OCI-LY7 (cell line): Measurements from ENCODE around the gene PSAPL1. TPM values are rescaled to one million over a fixed set of nuclear protein-coding genes. Genes with fewer than 3 reads are reported as not detected.

ENCODE experiments used
- BruUV-seq: library from RNA; stranded (reverse); fragments of 400-500 nt; replicated peaks from 2 replicates; lab custom pipeline; 2021; lab: Mats Ljungman, UMichigan
- CTCF ChIA-PET: fragments of 300-600 bp; sonication (Branson Sonifier 250); formaldehyde crosslinking; loops from one replicate; lab custom pipeline; 2022; ENCODE audit warnings: antibody characterized with exemption; ENCODE audit not compliant: unreplicated experiment; lab: Charles Lee
- POLR2A ChIA-PET: fragments of 300-600 bp; sonication (Branson Sonifier 250); formaldehyde crosslinking; loops from one replicate; lab custom pipeline; 2022; ENCODE audit warnings: antibody characterized with exemption; lab: Charles Lee
- DNase-seq: peaks from one replicate; pipeline ENCODE4 v3.0.0-alpha.2; 2015; ENCODE audit warnings: low spot score
- H2AFZ ChIP-seq: fragments of 200-600 bp; sonication (generic), shearing (Covaris generic); 2 replicates; pipeline ENCODE4 v1.6.1; 2014; ENCODE audit warnings: mild to moderate bottlenecking, antibody characterized with exemption, low read length, moderate library complexity
- H3K27ac ChIP-seq: fragments of 200-600 bp; sonication (generic); 2 replicates; pipeline ENCODE4 v1.5.1; 2014; ENCODE audit warnings: mixed run types, low read depth, mild to moderate bottlenecking, moderate library complexity, low read length, inconsistent platforms; ENCODE audit not compliant: poor library complexity, severe bottlenecking
- H3K36me3 ChIP-seq: fragments of 200-600 bp; sonication (generic); 2 replicates; pipeline ENCODE4 v1.6.1; 2014; ENCODE audit warnings: mild to moderate bottlenecking, antibody characterized with exemption, low read length, moderate library complexity, mixed read lengths; ENCODE audit not compliant: insufficient read depth
- H3K4me1 ChIP-seq: fragments of 200-600 bp; sonication (generic); 2 replicates; pipeline ENCODE4 v1.5.1; 2014; ENCODE audit warnings: mild to moderate bottlenecking, low read length; ENCODE audit not compliant: insufficient read depth, poor library complexity, severe bottlenecking
- H3K4me2 ChIP-seq: fragments of 200-600 bp; sonication (generic); 2 replicates; pipeline ENCODE4 v1.6.1; 2014; ENCODE audit warnings: mild to moderate bottlenecking, low read length
- H3K4me3 ChIP-seq: fragments of 200-600 bp; sonication (generic); 2 replicates; pipeline ENCODE4 v1.5.1; 2014; ENCODE audit warnings: mild to moderate bottlenecking, low read depth, low read length; ENCODE audit not compliant: poor library complexity, severe bottlenecking
- H3K79me2 ChIP-seq: fragments of 200-600 bp; sonication (generic); 2 replicates; pipeline ENCODE4 v1.6.1; 2016; ENCODE audit warnings: low read depth, mild to moderate bottlenecking, low read length, moderate library complexity, mixed read lengths; ENCODE audit not compliant: insufficient read depth
- H3K9me2 ChIP-seq: fragments of 200-600 bp; sonication (generic); 2 replicates; pipeline ENCODE4 v1.6.1; 2016; ENCODE audit warnings: mild to moderate bottlenecking, low read length, mixed read lengths; ENCODE audit not compliant: insufficient read depth
- H3K9me3 ChIP-seq: fragments of 200-600 bp; sonication (generic); 2 replicates; pipeline ENCODE4 v1.6.1; 2014; ENCODE audit warnings: mild to moderate bottlenecking, mixed run types, low read length, mixed read lengths
- H4K20me1 ChIP-seq: fragments of 200-600 bp; sonication (generic); 2 replicates; pipeline ENCODE4 v1.6.1; 2014; ENCODE audit warnings: mild to moderate bottlenecking, antibody characterized with exemption, low read length, moderate library complexity, mixed read lengths; ENCODE audit not compliant: insufficient read depth
- CTCF ChIP-seq: fragments of 200-600 bp; sonication (generic); conservative IDR thresholded peaks from 2 replicates; pipeline ENCODE4 v1.5.1; 2014; ENCODE audit warnings: mild to moderate bottlenecking, antibody characterized with exemption, low read length, moderate library complexity, mixed read lengths
- EZH2phosphoT487 ChIP-seq: fragments of 200-600 bp; sonication (generic); IDR thresholded peaks from 2 replicates; pipeline ENCODE4 v1.6.1; 2018; ENCODE audit warnings: low read depth, borderline replicate concordance, mild to moderate bottlenecking, mixed run types, antibody characterized with exemption, low read length, moderate library complexity, mixed read lengths
- intact Hi-C: fragments of 100-400 bp; cut with micrococcal nuclease; formaldehyde crosslinking; loops from one replicate; pipeline ENCODE4 v1.10.0; 2022; ENCODE audit not compliant: unreplicated experiment
- total RNA-seq, 2 experiments: library from RNA; depleted of rRNA in 1 of 2; stranded (reverse); fragments of >200 nt in 1 of 2; shearing (Covaris generic) in 1 of 2; gene quantifications; 2 replicates each; pipeline ENCODE4 v1.2.3, GENCODE V29; 2014 to 2022

Gene PSAPL1
- total RNA-seq, 2 experiments from 2014 or later: not detected

- no peak overlapping the region for H2AFZ ChIP-seq
- H4K20me1 ChIP-seq: no peaks in the 10 kb centered on the region
- POLR2A ChIA-PET: no interaction called here
- no peak overlapping the region for H3K4me2 ChIP-seq
- no peak overlapping the region for H3K27ac ChIP-seq
- DNase-seq: no peak
- no peaks in the 10 kb centered on the region for H3K9me3 ChIP-seq
- CTCF ChIA-PET: no interaction called here
- H3K9me2 ChIP-seq: no peaks in the 10 kb centered on the region
- H3K79me2 ChIP-seq: no peaks in the 10 kb centered on the region
- H3K4me1 ChIP-seq: no peaks in the 10 kb centered on the region
- no peak for TF ChIP-seq CTCF
- no peak for TF ChIP-seq EZH2phosphoT487
- intact Hi-C loops: no loop called here
- BruUV-seq: no TSS peak
- no peak overlapping the region for H3K4me3 ChIP-seq
- H3K36me3 ChIP-seq: no peaks in the 10 kb centered on the region
Observed at GRCh38 chr4:7451800-7452199, 17.1 kb upstream of the PSAPL1 start.

GRCh38 chr4:7451434-7451789 lies 16.7 kb upstream of the PSAPL1 start:
- H3K9me2 ChIP-seq: no peaks in the 10 kb centered on the region
- H3K4me1 ChIP-seq: no peaks in the 10 kb centered on the region
- no peak overlapping the region for H3K27ac ChIP-seq
- H3K79me2 ChIP-seq: no peaks in the 10 kb centered on the region
- no peaks in the 10 kb centered on the region for H4K20me1 ChIP-seq
- no peak overlapping the region for H3K4me3 ChIP-seq
- H3K4me2 ChIP-seq: no peak overlapping the region
- H2AFZ ChIP-seq: no peak overlapping the region
- BruUV-seq: no TSS peak
- POLR2A ChIA-PET: no interaction called here
- no peaks in the 10 kb centered on the region for H3K9me3 ChIP-seq
- no peak for DNase-seq
- intact Hi-C loops: no loop called here
- no peaks in the 10 kb centered on the region for H3K36me3 ChIP-seq
- CTCF ChIA-PET: no interaction called here
- TF ChIP-seq CTCF: no peak
- no peak for TF ChIP-seq EZH2phosphoT487

- DNase-seq: no peak
- H4K20me1 ChIP-seq: no peaks in the 10 kb centered on the region
- H3K9me2 ChIP-seq: no peaks in the 10 kb centered on the region
- TF ChIP-seq CTCF (no peak), EZH2phosphoT487 (no peak)
- no peaks in the 10 kb centered on the region for H3K9me3 ChIP-seq
- no peak overlapping the region for H3K27ac ChIP-seq
- no peak overlapping the region for H3K4me2 ChIP-seq
- CTCF ChIA-PET: no interaction called here
- no peaks in the 10 kb centered on the region for H3K4me1 ChIP-seq
- intact Hi-C loops: no loop called here
- no TSS peak for BruUV-seq
- no peak overlapping the region for H3K4me3 ChIP-seq
- no peaks in the 10 kb centered on the region for H3K36me3 ChIP-seq
- POLR2A ChIA-PET: no interaction called here
- H3K79me2 ChIP-seq: no peaks in the 10 kb centered on the region
- H2AFZ ChIP-seq: no peak overlapping the region
Observed at GRCh38 chr4:7450775-7451433, 16.2 kb upstream of the PSAPL1 start.
